ENCODE data around the gene MAPRE2. TPM values are rescaled to one million over a fixed set of nuclear protein-coding genes. Genes with fewer than 3 reads are reported as not detected.

MAPRE2 gene
- total and polyA plus RNA-seq, 4 donors, result 12.5 to 57.8 (median 19.8) TPM

- DNase-seq (no peak), ATAC-seq (ENCODE audit: insufficient read depth, low FRiP score) (no peak)
- Histone ChIP-seq H3K36me3 (ENCODE audit: control insufficient read depth in 4 of 4, insufficient read depth in 4 of 4, low read length in 4 of 4) (peaks cover 0 to 10% (median 5%) of the 10 kb centered on the region in 4 donors), H3K4me3 (no peak overlapping the region), H3K9ac (ENCODE audit: insufficient read depth in 1 of 2, low read length in 2 of 2) (no peak overlapping the region), H3K27ac (ENCODE audit: low read depth in 1 of 2, low read length in 1 of 2) (peak overlapping the region in 1 of 2 donors; percentile 41), H3K4me1 (ENCODE audit: control insufficient read depth in 5 of 5, insufficient read depth in 5 of 5, low read length in 5 of 5) (peaks cover 0 to 27% (median 13%) of the 10 kb centered on the region in 5 donors), H3K9me3 (ENCODE audit: control insufficient read depth in 4 of 4, insufficient read depth in 3 of 4, low read length in 3 of 4) (no peaks in the 10 kb centered on the region), H3K27me3 (ENCODE audit: control insufficient read depth in 3 of 3, insufficient read depth in 3 of 3, low read length in 2 of 3) (no peaks in the 10 kb centered on the region)
- no peak for TF ChIP-seq CTCF (IDR thresholded peaks at IDR 0.05; ENCODE audit: control extremely low read depth, extremely low read depth)
- 81 to 88% methylated on average over 13 to 15 of the region's 15 CpGs for WGBS, 2 donors
Measured at GRCh38 chr18:35122586-35123224, 81.5 kb downstream of the MAPRE2 start.

GRCh38 chr18:35123811-35124210 is 82.6 kb downstream of the MAPRE2 start:
- H3K36me3 ChIP-seq (ENCODE audit: control insufficient read depth in 4 of 4, insufficient read depth in 4 of 4, low read length in 4 of 4), result peaks cover 6 to 11% (median 8%) of the 10 kb centered on the region in 4 donors
- no peak for TF ChIP-seq CTCF (IDR thresholded peaks at IDR 0.05; ENCODE audit: control extremely low read depth, extremely low read depth)
- H3K27me3 ChIP-seq (ENCODE audit: control insufficient read depth in 3 of 3, insufficient read depth in 3 of 3, low read length in 2 of 3), result no peaks in the 10 kb centered on the region
- ATAC-seq (ENCODE audit: insufficient read depth, low FRiP score), result no peak
- no peak overlapping the region for H3K9ac ChIP-seq (ENCODE audit: insufficient read depth in 1 of 2, low read length in 2 of 2)
- peaks cover 0 to 16% (median 6%) of the 10 kb centered on the region in 5 donors for H3K4me1 ChIP-seq (ENCODE audit: control insufficient read depth in 5 of 5, insufficient read depth in 5 of 5, low read length in 5 of 5)
- DNase-seq, result no peak
- H3K4me3 ChIP-seq, result no peak overlapping the region
- no peak overlapping the region for H3K27ac ChIP-seq (ENCODE audit: low read depth in 1 of 2, low read length in 1 of 2)
- no peaks in the 10 kb centered on the region for H3K9me3 ChIP-seq (ENCODE audit: control insufficient read depth in 4 of 4, insufficient read depth in 3 of 4, low read length in 3 of 4)

- no peak overlapping the region for H3K27ac ChIP-seq (ENCODE audit: low read depth in 1 of 2, low read length in 1 of 2)
- peaks cover 11 to 15% (median 13%) of the 10 kb centered on the region in 4 donors for H3K36me3 ChIP-seq (ENCODE audit: control insufficient read depth in 4 of 4, insufficient read depth in 4 of 4, low read length in 4 of 4)
- no peaks in the 10 kb centered on the region for H3K27me3 ChIP-seq (ENCODE audit: control insufficient read depth in 3 of 3, insufficient read depth in 3 of 3, low read length in 2 of 3)
- peaks cover 0 to 17% (median 0%) of the 10 kb centered on the region in 5 donors for H3K4me1 ChIP-seq (ENCODE audit: control insufficient read depth in 5 of 5, insufficient read depth in 5 of 5, low read length in 5 of 5)
- DNase-seq, result no peak
- no peak for TF ChIP-seq CTCF (IDR thresholded peaks at IDR 0.05; ENCODE audit: control extremely low read depth, extremely low read depth)
- H3K9ac ChIP-seq (ENCODE audit: insufficient read depth in 1 of 2, low read length in 2 of 2), result no peak overlapping the region
- ATAC-seq (ENCODE audit: insufficient read depth, low FRiP score), result no peak
- H3K4me3 ChIP-seq, result no peak overlapping the region
- H3K9me3 ChIP-seq (ENCODE audit: control insufficient read depth in 4 of 4, insufficient read depth in 3 of 4, low read length in 3 of 4), result no peaks in the 10 kb centered on the region
- WGBS, 2 donors, result 77 to 83% methylated on average over 4 of the region's 4 CpGs
Measured at GRCh38 chr18:35127201-35127600, 86.0 kb downstream of the MAPRE2 start.

- WGBS, 2 donors, result 85 to 88% methylated on average over 7 of the region's 7 CpGs
Measured at GRCh38 chr18:35128675-35129074, 87.5 kb downstream of the MAPRE2 start.

More at GRCh38 chr18:35128675-35129074, 87.5 kb downstream of the MAPRE2 start:
- Histone ChIP-seq H3K27ac (ENCODE audit: low read depth in 1 of 2, low read length in 1 of 2) (no peak overlapping the region), H3K27me3 (ENCODE audit: control insufficient read depth in 3 of 3, insufficient read depth in 3 of 3, low read length in 2 of 3) (no peaks in the 10 kb centered on the region), H3K9ac (ENCODE audit: insufficient read depth in 1 of 2, low read length in 2 of 2) (no peak overlapping the region), H3K4me1 (ENCODE audit: control insufficient read depth in 5 of 5, insufficient read depth in 5 of 5, low read length in 5 of 5) (peaks cover 0 to 11% (median 0%) of the 10 kb centered on the region in 5 donors), H3K9me3 (ENCODE audit: control insufficient read depth in 4 of 4, insufficient read depth in 3 of 4, low read length in 3 of 4) (no peaks in the 10 kb centered on the region), H3K36me3 (ENCODE audit: control insufficient read depth in 4 of 4, insufficient read depth in 4 of 4, low read length in 4 of 4) (peaks cover 11 to 24% (median 16%) of the 10 kb centered on the region in 4 donors), H3K4me3 (no peak overlapping the region)
- ATAC-seq (ENCODE audit: insufficient read depth, low FRiP score), result no peak
- no peak for TF ChIP-seq CTCF (IDR thresholded peaks at IDR 0.05; ENCODE audit: control extremely low read depth, extremely low read depth)
- DNase-seq, result no peak
